DMS114 treated with DMSO at 0.1 percent for 48 hours (cell line): ENCODE data around the gene TPR.
"Not testable (repeated sequence)": the region's sequence is repeated elsewhere in the genome, so short reads cannot be mapped to it uniquely, and the experiment has no call there.

Source experiments
- DNase-seq: peaks from one replicate; lab custom pipeline; 2025; ENCODE audit not compliant: unreplicated experiment; lab: John Stamatoyannopoulos, UW

The TPR gene

DNA sequence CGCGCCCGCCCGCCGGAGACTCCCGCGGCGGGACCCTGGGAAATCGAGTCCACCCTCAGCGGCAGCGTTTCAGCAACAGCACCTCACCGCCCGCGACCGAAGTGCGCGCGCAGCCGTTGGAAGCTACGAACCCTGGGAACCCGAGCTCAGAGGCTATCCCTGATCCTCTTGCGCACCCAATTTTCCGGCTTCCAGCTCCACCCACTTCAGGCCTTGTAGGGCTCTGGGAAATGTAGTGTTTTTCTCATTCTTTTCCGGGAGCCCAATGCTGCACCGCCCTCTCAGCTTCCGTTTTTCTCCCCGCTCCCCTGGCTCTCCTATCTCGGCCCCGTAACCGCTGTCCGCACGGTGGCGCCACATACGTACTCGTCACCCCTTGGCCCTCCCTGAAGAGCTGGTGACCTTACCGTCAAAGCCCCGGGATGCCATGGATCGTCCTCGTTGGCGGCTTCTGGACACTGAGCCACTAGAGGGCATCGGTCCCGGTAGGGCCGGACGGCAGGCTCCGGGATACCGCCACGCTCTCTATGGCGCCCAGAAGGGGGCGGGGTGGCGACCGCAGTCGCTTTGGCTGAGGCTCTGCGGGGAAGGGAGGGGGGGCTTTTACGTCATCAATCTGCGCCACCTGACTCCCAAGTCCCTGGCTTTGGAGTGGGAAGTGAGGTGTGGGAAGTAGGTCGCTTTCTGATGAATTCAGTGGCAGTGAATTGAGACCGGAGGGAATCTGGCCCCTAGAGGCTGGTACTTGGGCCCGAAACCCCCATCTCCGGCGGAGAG is at the start of gene TPR, which contains the start of gene ODR4:
TPR (minus strand) TSS at position 102 of the 777 bp plus-strand sequence. CDS start 225 bp downstream, outside the sequence.
ODR4 (plus strand) TSS at position 687 of the 777 bp plus-strand sequence. CDS start 3,948 bp downstream, outside the sequence.
- peak; percentile 98 for DNase-seq

DNA sequence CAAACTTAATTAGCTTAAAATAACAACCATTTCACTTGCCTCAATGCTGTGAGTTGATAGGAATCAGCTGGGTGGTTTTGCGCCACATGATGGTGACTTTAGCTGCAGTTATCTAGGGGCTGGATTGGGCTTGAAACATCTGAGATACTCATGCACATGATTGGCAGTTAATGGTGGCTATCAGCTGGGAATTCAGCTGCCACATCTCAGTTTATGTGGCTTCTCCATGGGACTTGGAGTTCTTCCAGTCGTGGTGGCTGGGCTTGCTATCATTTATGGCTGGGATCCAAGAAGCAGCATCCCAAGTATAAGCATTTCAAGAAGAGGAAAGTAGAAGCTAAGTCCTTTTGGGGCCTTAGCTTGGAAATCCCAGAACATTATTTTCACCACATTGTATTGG is 49.5 kb upstream of the TPR start:
- no peak for DNase-seq

DNA sequence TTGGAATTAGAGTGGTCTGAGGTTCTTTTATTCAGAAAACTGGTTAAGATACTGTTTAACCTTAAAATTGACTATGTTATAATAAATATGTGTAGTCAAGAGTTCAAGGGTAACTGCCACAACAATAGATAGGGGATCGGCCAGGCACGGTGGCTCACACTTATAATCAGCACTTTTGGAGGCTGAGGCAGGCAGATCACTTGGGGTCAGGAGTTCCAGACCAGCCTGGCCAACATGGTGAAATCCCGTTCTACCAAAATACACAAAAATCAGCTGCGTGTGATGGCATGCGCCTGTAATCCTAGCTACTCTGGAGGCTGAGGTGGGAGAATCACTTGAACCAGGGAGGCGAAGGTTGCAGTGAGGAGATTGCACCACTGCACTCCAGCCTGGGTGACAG is 46.4 kb upstream of the TPR start:
- DNase-seq = no peak

DNA sequence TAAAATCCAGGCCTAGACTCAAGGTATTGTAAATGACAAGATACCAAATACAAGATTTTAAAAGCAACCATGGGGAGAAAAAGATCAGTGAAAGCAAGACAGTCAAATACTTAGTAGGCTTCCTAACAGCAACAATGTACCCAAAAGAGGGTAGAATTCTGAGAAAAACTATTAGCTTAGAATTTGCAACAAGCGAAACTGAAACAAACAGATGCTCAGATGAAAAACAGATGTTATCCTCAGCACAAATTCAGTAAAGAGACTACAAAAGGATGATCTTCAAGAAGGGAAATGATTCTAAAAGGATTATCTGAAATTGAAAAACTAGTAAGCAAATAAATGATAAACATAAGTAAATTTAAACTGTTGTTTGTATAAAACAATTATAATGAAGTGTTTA is 45.9 kb upstream of the TPR start:
- no peak for DNase-seq

DNA sequence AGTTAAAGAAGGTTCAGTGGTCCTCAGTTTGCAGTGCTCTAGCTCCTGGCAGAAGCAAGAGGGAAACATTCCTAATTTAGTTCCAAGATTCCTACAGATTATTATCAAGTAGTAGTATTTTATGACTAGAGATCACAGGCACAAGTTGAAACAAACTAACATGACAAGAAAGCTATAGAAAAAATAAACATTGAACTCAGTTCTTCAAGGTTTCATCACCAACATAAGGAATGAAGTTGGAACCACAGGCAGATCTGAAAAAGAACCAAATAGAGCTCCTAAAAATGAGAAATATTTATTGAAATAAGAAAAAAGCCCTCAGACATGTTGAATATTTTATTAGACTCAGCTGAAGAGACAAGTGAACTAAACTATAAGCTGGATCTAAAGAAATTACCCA is 45.3 kb upstream of the TPR start:
- DNase-seq = no peak

DNA sequence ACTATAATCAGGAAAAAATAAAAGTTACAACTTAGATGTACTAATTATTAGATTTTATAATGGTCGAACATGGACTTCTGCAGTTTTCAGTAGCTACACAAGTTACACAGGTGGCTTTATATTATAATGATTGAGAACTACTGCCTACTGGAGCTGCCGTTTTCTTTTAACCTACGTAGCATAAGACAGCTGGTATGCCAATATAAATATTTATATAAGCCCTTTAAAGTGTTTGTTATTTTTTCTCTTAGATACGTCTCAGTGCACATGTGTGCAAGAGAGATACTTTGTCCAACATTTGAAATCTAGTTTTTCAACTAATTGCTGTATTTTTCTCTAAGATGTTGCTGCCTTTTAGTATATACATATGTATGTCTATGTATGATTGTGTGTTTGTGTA is 43.5 kb upstream of the TPR start:
- DNase-seq = no peak

DNA sequence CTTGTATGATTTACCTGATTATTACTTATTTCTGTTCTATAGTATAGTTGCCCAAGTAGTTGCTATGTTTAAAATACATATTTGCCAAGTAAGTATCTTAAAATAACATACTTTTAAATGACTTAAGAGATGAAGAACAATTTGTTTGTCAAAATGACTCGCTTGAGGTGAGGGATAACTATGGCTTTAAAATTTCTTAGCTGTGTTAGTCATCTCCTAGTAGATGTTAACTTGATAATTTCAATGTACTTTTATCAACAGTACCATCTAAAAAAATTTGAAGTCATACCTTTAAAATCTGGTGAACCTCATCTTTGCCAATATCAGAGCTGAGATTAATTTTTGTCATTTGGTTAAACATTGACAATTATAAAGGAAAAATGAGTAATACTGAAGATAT is 38.3 kb upstream of the TPR start:
- DNase-seq = no peak

DNA sequence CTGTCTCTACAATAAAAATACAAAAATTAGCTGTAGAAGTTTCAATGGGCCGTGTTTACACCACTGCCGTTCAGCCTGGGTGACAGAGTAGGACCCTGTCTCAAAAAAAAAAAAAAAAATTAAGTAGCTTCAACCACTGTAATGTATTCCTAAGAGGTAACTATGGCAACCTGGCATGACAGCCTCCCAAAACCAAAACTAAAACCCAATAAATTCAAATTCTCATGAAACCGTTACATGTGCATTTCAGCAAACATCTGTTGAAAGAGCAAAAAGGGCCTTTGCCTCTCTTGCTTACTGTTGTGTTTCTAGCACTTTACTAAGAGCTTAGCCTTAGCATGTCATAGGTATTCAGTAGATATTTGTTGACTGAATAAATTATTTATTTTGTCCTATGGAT is 34.0 kb upstream of the TPR start:
- no peak for DNase-seq

DNA sequence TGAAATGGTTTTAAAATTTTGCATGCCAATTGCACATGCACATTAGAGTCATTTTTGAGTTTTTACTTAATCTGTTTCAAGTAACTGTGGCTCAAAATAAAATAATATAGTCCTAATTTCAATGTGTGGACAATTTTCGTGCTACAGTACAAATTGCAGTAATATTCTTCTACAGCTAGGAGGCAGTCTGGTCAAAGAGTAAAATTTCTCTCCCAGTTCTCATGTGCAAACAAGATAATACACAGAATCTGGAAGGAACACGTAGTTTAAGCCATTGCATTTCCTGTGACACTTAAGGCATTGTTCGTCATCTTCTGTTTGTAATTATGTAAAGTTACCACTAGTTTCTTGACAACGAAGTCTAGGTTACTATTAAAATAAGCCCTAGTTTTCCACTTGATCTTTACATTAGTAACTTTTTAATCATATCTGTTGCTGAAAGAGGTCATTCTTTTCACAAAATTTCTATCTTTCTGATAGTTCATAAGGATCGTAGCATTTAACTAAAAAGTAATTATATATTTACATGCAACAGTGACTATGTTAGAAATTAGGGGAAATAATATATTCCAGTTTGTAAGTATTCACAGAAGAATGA is 29.5 kb upstream of the TPR start:
- peak; percentile 15 for DNase-seq

DNA sequence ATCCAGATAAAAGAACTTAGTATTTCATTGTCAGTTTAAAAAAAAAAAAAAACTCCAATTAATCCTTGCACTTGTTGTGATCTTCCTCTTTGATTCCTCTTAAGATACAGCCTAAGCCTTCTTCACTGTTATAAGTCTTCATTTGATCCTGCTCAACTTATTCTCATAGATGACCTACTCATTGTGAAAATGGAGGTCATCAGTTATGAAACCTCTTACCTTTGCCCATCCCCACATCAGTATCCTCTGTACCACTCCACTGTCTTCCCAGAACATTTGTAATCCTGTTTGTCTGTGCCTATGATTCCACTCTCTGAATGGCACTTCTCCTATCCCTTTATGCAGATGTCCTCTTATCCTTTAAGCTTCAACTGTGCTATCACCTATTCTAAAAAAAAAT is 28.6 kb upstream of the TPR start:
- no peak for DNase-seq

DNA sequence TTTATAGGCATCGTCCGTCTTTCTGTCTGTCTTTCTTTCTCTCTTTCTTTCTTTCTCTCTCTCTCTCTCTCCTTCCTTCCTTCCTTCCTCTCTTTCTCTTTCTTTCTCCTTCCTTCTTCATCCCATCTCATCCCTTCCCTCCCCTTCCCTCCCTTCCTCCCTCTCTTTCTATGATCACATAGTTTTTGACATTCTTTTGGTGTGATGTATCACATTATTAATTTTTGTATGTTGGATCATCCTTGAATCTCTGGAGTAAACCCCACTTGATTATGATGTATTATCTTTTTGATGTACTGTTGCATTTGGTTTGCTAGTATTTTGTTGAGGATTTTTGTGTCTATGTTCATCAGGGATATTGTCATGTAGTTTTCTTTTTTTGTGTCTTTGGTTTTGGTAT is 26.4 kb upstream of the TPR start:
- not testable (repeated sequence) for DNase-seq

DNA sequence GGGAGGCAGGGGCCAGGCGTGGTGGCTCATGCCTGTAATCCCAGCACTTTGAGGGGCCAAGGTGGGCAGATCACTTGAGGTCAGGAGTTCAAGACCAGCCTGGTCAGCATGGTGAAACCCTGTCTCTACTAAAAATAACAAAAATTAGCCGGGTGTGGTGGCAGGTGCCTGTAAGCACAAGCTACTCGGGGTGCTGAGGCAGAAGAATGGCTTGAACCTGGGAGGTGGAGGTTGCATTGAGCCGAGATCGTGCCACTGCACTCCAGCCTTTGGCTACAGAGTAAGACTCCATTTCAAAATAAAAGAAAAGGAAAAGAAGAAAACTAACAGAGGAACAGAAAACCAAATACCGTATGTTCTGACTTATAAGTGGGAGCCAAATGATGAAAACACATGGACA is 17.7 kb upstream of the TPR start:
- DNase-seq = not testable (repeated sequence)

DNA sequence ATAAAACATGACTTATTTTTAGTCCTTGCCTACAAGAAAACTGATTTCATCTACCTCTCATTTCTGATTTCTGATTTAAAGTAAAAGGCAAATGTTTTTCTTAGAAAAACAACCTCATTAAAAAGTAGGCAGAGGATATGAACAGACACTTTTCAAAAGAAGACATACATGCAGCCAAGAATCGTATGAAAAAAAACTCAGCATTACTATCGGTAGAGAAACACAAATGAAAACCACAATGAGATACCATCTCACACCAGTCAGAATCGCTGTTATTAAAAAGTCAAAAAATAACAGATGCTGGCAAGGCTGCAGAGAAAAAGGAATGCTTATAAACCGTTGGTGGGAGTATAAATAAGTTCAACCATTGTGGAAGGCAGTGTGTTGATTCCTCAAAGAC is 16.8 kb upstream of the TPR start:
- DNase-seq = no peak

DNA sequence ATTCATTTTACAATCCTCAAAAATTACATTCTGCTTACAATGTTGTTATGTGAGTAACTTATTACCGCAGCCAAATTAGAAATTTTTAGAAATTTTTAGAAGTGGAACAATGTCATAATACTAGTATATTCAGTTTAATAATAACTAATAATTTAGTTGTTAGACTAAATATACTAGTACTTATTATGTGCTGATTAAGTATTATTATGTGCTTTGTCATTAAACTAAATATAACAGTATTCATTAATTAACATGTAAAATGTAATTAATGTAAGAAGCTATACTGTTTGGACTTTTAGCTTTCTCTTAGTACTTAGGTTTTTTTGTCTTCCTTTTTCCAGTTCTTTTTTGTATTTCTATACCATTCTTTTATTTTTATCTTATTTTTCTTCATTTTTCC is 15.9 kb upstream of the TPR start:
- no peak for DNase-seq

DNA sequence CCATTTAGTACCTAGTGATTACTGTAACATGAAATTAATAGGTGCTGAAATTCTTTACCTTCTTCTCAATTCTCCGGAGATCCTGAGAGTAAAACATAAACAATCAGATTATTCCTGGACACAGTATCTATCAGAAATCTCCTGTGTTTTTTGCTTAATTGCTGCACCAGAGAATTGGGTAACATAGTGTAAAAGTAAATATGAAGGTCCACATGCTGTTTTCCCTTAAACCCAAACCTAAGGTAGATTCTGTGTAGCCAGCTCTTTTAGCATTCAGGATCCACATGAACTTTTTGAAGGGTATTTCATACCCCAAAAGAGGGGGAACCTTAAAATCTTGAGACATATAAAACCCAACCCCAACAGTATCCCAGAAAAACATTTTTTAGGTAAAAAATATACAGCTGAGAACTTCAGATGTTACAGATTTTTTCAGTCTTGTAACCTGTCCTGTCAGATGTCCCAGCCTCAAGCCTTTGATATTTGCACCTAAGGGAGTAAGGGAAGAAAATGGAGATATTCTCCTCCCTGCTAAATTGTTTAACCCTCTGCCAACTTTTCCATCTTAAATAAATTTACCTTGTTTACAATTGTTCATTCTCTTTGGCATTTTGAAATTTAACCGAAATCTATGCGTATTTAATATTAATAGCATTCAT is 11.8 kb upstream of the TPR start:
- no peak for DNase-seq

DNA sequence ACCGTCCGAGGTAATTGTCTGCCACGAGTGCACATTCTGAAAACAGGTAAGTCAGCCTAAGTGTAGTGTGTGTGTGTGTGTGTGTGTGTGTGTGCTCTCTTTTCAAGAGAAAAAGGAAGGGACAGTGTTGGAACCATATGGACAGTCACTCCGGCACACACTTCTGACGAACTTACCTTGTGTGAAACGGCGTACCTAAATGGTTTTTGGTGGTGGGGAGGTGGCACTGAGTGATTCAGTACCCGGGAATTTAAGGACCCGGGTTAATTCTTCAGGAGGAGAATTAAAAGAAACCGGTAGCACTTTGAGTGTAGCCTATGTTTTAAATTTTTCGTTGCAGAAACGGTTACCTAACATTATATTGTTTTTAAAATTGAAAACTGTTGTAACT is 871 bp upstream of the TPR start:
- DNase-seq = no peak

DNA sequence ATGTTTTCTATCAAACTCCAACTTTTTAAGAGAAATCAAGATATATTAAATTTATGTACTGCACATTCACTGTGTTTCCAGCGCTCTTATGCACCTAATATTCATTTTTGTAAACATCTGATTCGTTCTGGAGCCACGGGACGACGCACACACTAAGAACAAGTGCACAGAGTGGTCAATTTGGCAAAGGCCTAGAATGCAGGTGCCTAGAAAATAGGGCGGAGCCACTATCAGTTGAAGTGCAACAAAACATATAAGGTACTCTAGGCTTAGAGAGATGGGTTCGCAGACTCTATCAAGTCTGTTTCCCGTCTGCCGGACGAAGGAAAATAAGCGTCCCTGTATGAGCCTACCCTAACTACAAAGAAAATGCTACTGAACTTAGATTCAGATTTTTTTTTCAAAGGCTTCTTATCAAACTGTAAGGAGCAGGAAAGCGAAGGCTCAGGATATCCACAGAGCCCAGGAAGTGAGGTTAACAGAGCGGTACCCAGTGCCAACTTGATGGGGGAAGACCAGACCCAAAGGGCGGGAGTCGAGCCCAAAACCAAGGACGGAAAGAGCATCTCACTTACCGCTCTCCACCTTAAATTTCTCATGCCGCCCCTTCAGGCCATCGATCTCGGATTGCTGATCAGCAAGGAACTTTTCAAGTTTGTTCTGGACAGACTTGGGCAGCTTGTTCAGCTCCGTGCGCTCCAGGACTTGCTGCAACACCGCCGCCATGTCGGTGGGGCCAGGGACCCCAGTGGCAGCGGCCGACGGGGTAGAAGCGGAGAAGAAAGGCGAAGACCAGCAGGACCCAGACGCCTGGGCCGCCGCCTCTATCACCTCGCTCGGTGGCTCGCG is 526 bp downstream of the TPR start:
- DNase-seq = peak; percentile 28

DNA sequence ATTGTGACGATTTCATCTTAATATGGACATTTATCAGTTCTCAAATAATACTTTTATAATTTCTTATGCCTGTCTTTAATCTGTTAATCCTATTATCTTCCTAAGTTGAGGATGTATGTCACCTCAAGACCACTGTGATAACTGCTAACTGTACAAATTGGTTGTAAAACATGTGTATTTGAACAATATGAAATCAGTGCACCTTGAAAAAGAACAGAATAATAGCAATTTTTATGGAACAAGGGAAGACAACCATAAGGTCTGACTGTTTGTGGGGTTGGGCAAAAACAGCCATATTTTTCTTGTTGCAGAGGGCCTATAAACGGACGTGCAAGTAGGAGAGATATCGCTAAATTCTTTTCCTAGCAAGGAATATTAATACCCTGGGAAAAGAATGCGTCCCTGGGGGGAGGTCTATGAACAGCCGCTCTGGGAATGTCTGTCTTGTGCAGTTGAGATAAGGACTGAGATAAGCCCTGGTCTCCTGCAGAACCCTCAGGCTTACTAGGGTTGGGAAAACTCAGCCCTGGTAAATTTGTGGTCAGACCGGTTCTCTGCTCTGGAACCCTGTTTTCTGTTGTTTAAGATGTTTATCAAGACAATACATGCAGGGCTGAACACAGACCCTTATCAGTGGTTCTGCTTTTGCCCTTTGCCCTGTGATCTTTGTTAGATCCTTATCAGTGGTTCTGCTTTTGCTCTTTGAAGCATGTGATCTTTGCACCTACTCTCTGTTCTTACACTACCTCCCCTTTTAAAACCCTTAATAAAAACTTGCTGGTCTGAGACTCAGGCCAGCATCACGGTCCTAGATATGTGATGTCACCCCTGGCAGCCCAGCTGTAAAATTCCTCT is 27.0 kb downstream of the TPR start:
- DNase-seq = not testable (repeated sequence)

DNA sequence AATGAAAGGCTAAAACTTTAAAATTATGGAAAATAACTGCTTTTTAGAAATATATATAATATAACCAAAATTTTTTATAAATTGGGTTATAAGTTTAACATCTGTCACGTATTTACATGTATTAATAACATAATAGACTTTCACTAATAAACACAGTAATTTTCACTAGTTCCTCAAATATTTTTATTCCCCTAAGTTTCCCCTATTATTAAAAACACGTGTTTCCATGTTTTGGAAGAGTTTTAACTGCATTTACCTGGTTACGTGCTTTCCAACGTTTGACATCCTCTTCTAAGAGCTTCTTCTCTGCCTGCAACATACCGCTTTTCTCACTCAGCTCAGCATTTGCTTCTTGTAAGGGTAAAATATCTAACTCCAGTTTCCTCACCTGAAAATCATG is 34.3 kb downstream of the TPR start:
- no peak for DNase-seq

DNA sequence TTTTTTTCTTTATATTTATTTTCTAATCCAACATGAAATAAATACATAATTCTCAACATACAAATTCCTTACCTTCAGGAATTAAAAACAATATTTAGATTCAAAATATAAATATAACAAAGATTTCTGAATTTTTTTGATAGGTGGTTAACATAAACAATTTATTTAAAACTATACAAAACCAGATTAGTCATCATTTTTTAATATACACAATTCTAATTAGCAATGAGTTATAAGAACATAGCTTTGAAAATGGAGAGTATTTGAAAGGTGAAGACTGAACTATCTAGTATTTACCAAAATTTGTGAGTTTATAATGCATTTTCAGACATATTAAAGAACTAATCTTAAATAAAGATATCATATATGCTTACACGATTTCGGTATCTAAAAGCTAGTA is 37.5 kb downstream of the TPR start:
- DNase-seq = no peak
